Dermis microvascular lymphatic vessel endothelial cell (primary cell): ENCODE measurements around the gene FAT2. TPM values are rescaled to one million over a fixed set of nuclear protein-coding genes. Genes with fewer than 3 reads are reported as not detected.

ENCODE experiments used
- DNase-seq, 2 donors: peaks; one replicate each; pipeline versions ENCODE4 v3.0.0 to v3.0.0-alpha.2; 2010; ENCODE audit warnings: low read depth in 2 of 2
- total RNA-seq: library from RNA; depleted of rRNA; stranded (reverse); fragments of >200 nt; gene quantifications from 2 replicates; pipeline ENCODE4 v1.2.1, GENCODE V29; 2014

Gene FAT2
- total RNA-seq, result not detected in 2 replicates

GRCh38 chr5:151591144-151591819 is at the start of gene FAT2:
Gene FAT2, minus strand, starts transcription at chr5:151591331. Its CDS starts 22,400 bp downstream, at chr5:151568931.
- DNase-seq, result no peak

DNA sequence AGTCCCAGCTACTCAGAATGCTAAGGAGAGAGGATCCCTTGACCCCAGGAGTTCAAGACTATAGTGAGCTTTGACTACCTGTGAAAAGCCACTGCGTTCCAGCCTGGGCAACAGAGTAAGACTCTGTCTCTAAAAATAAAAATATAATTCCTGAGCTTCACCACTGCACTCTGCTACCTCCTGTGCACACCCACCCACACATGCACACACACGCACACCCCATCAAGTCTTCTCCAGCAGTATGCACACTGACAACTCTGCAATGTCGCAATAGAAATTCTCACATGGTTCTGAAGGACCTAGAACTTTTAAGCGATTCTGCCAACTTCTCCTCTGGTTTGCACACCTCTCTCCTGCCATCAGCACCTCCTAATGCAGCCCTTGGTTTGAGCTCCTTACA is 47.5 kb upstream of the FAT2 start:
- DNase-seq, result no peak

- no peak for DNase-seq
Observed at GRCh38 chr5:151637676-151638075, 46.5 kb upstream of the FAT2 start.

GRCh38 chr5:151633892-151634291 is 42.8 kb upstream of the FAT2 start:
- DNase-seq, result no peak

DNA sequence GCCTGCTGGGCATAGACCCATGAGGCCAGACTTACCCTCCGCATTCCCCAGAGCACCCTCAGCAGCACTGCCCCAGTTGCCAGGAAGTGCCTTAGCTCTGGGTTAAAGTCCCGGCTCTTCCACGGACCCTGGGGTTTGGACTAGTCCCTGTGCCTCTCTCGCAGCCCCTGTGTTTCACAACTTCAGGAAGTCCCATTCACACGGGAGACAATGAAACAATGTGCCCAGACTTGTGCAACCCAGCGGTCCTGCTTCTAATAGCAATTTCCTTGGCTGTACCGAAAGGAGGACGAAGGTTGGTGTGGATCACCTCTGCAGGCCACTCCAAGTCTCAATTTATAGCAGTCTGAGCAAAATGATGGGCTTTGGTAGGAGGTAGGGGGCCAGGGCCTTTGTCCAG is 41.8 kb upstream of the FAT2 start:
- DNase-seq, result no peak

DNA sequence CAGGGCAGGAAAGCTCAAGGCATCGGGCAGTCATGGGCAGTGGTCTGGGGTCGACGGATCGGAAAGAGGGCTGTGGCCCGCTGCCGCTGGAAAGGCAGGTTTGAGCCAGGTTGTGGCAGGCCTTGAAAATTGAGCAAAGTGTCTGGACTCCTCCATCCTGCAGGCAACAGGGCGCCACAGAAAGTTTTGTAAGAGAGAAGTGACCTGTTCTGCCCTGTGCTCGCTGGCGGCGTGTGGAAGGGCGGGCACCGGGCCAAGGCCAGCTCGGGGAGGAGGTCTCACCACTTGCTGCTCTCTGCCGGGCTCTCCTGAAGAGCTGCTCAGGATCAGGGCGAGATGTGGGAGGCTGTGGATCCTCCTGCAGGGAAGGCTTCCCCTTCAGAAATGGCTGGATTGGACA is 41.4 kb upstream of the FAT2 start:
- DNase-seq, result no peak

DNA sequence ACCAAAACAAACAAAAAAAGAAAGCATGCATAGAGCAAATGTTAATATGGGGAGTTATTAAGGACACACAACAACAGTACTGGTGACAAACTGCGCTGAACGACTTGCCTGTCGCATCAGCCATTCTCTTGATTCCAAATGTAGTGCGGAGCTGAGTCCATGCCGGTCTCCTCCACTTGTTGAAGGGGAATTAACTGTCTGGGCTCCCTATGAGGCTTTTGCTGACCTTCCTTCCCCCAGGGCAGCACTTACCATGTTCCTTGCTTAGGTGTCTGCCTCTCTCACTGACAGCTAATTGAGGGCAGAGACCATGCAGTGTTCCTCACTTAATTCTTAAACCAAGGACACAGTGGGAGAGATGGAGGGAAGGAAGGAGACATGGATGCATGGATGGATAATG is 40.8 kb upstream of the FAT2 start:
- no peak for DNase-seq

DNA sequence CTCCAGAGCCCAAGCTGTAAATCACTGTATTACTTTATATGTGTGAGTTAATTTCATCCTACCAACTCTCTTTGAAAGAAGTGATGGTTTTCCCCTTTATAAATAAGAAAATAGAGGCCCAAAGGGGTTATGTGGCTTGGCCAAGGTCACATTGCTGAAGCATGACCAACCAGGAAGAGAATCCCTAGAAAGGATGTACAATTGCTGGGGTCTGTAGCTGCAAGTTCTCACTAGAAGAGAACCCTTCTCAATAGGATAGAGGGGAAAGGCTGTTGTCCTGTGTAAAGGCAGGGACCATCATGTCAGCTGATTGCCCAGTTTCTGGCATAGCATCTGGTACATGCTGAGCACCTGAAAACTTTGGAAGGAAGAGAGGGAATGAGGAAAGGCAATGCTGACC is 39.0 kb upstream of the FAT2 start:
- no peak for DNase-seq

DNA sequence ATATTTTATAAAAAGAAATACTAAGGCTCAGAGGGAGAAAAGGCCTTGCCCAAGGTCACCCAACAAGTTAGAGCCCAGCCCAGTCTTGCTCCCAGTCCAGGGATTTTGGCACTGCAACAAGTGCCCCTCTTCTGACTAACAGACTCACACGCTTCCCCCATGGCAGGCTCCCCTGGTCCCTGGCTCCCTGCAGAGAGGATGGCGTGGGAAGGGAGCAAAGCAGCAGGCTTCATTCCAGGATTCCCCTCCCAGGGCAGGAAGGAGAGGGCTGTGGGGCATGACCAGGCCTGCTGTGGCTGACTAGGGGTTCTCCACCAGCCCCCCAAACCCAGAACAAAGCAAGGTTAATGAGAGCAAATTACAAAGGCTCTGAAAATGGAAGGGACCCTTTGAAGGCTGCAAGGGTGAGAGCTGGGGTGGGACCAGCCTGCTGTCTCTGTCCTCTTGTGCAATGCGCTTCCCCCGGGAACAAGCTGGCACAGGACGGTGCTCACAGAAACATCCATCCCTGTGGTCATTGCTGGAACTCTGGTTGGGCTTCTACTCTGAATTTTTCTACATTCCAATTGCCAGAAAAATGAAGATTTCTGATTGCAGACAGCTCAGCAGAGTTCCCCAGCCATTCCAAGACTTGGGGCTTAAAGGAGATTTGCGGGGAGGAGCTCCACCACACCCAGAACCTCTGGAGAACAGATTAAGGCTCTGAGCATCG is 37.1 kb upstream of the FAT2 start:
- DNase-seq, result no peak

GRCh38 chr5:151627650-151628049 is 36.5 kb upstream of the FAT2 start:
- DNase-seq, result no peak

GRCh38 chr5:151625285-151625684 is 34.2 kb upstream of the FAT2 start:
- no peak for DNase-seq

GRCh38 chr5:151624476-151624875 is 33.3 kb upstream of the FAT2 start:
- no peak for DNase-seq

GRCh38 chr5:151622367-151623088 is 31.4 kb upstream of the FAT2 start:
- no peak for DNase-seq

- no peak for DNase-seq
Observed at GRCh38 chr5:151620461-151620840, 29.3 kb upstream of the FAT2 start.

GRCh38 chr5:151619812-151620460 is 28.8 kb upstream of the FAT2 start:
- no peak for DNase-seq

DNA sequence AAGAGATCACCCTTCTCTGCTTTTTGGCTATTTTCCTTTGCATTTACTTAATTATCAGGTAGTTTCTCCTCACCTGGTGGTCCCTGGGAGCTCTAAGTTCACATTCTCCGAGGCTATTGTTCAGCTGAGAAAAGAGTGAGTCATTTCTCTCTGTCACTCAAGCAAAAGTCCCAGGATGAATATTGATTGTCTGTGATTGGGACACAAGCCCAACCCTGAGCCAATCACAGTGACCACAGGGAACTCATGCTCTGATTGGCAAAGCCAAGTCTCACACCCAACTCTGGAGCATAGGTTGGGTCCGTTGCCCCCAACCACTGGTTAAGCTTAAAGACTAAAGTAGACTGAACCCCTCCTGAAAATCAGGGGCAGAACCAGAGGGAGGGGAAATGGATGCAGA is 27.8 kb upstream of the FAT2 start:
- DNase-seq, result no peak

GRCh38 chr5:151617841-151618710 is 26.9 kb upstream of the FAT2 start:
- DNase-seq, result no peak

- no peak for DNase-seq
Observed at GRCh38 chr5:151617383-151617840, 26.3 kb upstream of the FAT2 start.

DNA sequence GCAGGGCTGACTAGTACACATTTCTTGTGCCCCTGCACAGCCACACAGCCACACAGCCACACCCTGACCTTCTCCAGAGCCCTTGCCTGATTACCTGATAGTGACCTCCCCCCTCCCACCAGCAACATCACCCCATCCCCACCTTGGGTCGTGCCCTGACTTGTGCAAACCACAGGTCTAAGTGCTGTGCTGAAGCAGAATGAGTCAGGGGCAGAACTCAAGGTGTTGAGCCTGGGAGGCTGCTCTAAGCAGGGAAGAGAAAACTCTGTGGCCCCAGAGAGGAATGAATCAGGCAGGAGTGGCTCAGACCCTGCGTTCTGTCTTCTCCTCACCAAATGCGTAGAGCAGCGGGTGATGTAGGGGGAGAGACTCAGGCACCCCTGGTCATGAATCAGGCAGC is 24.3 kb upstream of the FAT2 start:
- no peak for DNase-seq

- DNase-seq, result no peak
Observed at GRCh38 chr5:151614565-151614964, 23.4 kb upstream of the FAT2 start.
